Erythroblast (primary cell): ENCODE results near the gene EFHB.

Experiments
- GATA1 ChIP-seq: IDR thresholded peaks from 2 replicates; pipeline ENCODE4 v1.6.1; 2011; ENCODE audit warnings: low read depth, mild to moderate bottlenecking, control low read depth, low read length, moderate library complexity
- POLR2A ChIP-seq: IDR thresholded peaks from 2 replicates; pipeline ENCODE4 v1.6.1; 2011; ENCODE audit warnings: mild to moderate bottlenecking, low read length

DNA sequence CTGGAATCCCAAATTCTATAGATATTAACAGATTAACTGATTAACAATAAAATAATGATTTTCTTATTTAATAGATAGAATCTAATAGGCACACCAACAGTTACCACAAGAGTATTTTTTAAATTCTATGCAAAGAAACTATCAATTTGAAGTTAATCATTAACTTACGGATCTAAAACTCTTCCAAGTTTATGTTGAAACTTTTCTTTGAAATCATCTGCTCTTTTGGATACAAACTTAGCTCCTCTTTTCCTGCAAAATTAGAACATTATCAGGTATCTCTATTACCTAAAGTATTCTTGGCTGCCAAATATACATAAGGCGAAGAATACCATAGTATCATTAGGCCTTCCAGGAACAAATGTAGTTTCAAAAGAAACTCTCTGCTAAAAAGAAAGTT lies 34.8 kb downstream of the EFHB start:
- no peak for TF ChIP-seq POLR2A
- no peak for TF ChIP-seq GATA1
